ENCODE data around the gene SH3RF3.
A peak's percentile ranks its signal among the peaks of the same experiment; 100 is the strongest.

Gene SH3RF3

DNA sequence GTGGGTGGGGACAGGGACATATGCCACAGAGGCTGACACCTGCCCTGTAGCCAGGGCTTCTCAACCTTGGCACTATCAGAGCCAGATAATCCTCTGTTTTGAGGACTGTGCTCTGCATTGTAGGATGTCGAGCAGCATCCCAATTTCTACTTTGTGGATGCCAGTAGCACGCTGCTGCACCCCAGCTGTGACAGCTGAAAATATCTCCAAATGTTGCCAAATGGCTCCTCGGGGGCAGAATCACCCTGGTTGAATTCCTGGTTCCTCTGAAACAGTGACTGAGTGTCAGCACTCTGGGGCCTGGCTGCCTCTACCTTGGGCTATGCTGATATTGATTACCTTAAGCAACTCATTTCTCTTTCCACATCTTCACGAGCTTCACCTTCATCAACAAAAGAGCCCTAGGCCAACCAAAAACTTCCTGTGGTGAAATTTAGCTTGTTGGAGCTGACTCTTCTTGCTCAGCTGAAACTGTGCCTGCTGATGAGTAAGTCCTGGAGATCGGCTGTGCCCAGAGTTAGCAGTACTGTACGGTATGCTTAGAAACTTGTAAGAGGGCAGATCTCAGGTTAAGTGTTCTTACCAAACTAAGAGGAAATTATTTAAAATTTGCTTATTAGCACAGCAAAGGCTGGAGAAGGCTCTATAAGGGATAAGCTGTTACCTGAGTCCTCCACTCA, 346.7 kb downstream of the SH3RF3 start:
- peak; percentile 50 for DNase-seq (ENCODE audit: low read depth)

DNA sequence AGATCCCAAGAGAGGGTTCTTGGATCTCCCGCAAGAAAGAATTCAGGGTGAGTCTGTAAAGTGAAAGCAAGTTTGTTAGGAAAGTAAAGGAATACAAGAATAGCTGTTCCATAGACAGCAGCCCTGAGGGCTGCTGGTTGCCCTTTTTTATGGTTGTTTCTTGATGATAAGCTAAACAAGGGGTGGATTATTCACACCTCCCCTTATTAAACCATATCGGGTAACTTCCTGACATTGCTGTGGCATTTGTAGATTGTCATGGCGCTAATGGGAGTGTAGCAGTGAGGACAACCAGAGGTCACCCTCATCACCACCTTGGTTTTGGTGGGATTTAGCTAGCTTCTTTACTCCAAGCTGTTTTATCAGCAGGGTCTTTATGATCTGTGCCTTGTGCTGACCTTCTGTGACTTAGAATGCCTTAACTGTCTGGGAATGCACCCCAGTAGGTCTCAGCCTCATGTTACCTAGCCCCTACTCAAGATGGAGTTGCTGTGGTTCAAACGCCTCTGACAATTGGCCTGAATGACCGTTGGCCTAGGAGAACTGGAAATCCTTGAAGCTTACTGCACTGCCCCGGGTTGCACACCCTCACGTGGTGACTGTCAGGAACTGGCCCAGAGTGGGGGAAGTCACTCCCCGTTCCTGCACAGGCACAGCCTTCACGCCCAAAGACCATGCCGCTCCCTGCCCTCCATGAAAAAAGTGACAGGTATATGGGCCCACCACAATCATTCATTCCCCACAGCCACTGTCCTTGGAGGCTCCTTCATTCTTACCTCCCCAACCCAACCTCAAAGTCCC, 347.8 kb downstream of the SH3RF3 start:
- DNase-seq (ENCODE audit: low read depth) = no peak

GRCh38 chr2:109478906-109479493, 350.0 kb downstream of the SH3RF3 start:
- DNase-seq (ENCODE audit: low read depth) = no peak

DNA sequence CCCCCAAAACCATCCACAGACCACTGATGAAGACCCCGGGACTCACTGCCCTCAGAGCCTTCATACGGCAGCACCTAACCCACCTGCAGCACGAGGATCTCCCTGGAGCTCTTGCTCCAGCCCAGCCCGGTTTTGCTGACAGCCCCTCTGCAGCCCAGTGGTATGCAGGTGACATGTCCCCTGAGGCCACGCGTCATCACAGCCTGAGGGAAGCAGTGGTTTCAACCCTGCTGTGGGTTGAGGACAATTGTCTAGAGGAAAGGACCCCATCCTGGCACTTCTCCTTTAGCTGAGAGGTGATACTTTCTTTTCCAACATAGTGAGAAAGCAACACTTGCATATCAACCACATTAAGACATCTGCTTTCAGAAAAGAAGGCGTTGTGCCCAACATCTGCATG, 350.8 kb downstream of the SH3RF3 start:
- DNase-seq (ENCODE audit: low read depth) = no peak

DNA sequence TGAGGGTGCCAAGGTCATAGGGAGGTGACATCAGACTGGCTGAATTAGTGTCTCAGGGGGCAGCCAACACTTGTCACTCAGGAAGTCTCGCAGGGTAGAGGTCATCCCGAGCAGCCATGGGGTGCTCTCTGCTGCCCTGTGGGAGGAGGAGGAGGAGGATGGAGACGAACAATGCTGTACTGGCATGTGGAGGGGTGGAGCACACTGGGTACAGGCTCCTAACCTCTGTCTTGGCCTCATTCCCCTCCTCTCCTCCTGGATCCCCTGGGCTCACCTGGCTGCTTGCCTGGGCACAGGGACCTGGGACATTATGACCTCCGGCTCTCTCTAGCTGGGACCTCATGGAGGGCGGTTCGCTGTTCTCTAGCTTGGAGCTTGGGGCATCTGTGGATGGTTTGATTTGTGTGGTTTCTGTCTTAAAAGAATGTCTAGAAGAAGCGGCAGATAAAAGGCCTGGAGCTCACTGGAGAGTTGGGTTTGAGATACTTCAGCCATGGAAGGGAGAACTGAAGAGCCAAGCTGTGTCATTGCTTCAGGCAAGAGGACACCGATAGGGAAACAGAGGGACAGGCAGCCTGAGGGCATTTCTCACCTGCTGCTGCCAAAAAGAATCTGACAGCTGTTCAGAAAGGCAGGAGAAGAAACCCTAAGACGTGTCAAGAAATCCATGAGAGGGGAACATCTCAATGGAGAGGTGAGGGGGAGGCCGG, 351.6 kb downstream of the SH3RF3 start:
- DNase-seq (ENCODE audit: low read depth) = no peak

- DNase-seq (ENCODE audit: low read depth) = no peak
These were observed 352.2 kb downstream of the SH3RF3 start for GRCh38 chr2:109481196-109481555.

GRCh38 chr2:109481599-109481998, 352.6 kb downstream of the SH3RF3 start:
- DNase-seq (ENCODE audit: low read depth) = no peak

DNA sequence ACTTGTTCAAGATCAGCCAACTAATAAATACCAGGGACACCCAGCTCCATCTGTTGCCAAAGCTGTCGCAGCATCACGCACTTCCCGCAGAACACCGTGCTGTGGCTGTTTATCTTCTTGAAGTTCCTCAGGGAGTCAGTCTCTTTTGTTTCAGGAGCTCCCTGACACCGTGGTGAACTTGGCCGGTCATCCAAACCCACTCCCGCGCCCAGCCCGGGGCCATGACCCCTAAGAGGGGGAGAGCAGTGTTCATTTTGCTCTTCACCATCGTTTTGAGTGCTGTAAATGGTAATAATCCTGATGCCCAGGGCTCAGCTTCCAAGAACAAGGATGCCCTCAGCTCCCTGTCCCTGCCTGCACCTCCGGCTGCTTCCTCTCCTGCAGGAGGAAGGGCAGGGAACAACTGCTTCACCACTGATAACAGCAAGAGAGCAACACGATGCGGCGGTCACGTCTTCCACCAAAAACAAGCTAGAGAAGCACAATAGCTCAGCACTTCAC, 353.4 kb downstream of the SH3RF3 start:
- DNase-seq (ENCODE audit: low read depth) = no peak

DNA sequence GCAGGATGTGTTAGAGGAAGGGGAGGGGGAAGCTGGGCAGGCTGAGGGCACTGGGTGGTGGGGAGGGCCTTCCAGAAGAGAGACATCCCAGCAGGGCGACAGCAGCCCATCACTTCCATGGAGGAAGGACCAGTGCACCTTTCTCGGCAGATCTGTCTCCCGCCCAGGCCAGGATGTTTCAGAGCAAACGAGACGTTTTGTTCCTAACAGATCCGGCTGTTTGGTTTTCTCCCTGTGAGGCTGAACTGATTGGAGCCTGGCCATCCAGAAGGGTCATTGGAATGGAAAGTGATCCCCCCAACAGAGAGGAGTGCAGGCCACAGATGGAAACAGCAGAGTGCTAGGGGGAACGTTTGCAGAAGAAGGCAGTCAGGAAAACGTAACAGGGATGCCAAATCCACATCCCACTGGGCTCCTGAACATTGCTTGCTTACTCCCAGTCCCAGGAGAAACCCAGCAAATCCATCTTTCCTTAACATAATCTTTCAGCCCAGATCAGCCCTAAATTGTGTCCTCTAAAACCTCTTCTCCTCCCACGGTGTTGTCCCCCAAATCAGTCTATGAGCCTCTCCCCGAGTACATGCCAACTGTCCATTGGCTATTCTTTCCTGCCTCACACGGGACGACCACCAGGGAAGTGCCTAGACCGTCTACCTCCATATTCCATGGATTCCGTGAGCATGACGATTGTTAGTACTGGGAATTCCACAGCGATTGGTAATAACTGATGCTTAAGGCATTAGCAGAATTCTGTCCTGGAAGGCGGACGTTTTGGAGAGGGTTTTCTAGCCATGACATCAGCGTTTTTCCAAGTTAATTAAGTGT, 357.9 kb downstream of the SH3RF3 start:
- DNase-seq (ENCODE audit: low read depth) = peak; percentile 68

DNA sequence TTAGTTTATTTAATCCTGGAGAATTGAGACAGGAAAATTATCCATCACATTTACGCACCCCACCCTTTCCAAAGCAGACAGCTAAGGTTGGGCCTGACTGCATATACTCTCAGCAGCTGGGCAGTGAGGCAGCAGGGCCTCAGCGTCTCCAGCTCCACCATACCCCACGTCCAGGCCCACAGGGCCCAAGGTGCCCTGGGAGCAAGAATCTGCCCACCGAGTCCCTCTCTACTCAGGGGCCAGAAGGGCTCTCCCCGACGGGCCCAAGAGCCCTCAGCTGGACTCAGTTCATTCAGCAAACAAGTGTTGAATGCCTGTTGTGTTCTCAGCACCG, 358.5 kb downstream of the SH3RF3 start:
- no peak for DNase-seq (ENCODE audit: low read depth)

GRCh38 chr2:109487871-109488655, 359.1 kb downstream of the SH3RF3 start:
- DNase-seq (ENCODE audit: low read depth) = no peak

DNA sequence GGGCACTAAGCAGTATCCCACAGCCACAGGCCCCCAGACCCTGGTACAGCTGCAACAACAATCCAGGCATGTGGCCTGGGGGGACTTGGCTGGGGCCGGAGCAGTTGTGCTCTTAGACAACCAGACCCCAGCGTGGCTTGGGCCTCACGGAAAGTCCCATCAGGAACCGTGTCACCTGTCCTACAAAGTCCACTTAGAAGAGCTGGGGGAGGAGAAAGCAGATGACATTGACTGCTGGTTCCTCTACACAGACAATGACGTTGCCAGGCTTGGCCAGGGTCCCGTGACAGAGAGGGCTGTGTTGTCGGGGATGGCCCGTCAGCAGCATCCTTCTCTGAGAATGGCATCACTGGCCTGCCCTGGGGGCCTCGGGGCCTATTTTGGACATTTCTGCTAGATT, 360.3 kb downstream of the SH3RF3 start:
- no peak for DNase-seq (ENCODE audit: low read depth)

- no peak for DNase-seq (ENCODE audit: low read depth)
These were observed 364.4 kb downstream of the SH3RF3 start for GRCh38 chr2:109493176-109493935.

- no peak for DNase-seq (ENCODE audit: low read depth)
These were observed 365.3 kb downstream of the SH3RF3 start for GRCh38 chr2:109494351-109494750.

- no peak for DNase-seq (ENCODE audit: low read depth)
These were observed 368.5 kb downstream of the SH3RF3 start for GRCh38 chr2:109497463-109497862.

GRCh38 chr2:109497911-109498870, 369.2 kb downstream of the SH3RF3 start:
- no peak for DNase-seq (ENCODE audit: low read depth)

DNA sequence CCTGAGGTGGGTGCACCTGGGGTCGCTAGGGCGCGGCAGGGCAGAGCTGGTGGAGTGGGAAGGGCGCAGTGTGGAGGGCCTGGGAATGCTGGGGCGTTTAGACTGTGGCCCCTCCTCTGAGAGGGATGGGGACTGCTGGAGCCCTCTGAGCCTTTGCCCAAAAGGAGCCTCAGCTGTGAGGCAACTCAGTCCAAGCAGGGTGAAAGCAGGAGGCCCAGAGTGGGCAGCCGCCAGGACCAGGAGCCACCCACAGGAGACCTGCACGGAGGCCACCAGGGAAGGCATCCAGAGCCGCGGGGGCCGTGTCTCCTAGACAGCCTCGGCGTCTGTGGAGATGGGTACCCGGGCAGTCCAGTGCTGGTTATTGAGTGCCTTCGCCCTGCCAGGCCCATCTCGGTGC, 369.9 kb downstream of the SH3RF3 start:
- DNase-seq (ENCODE audit: low read depth) = no peak

GRCh38 chr2:109499566-109499965, 370.6 kb downstream of the SH3RF3 start:
- no peak for DNase-seq (ENCODE audit: low read depth)

DNA sequence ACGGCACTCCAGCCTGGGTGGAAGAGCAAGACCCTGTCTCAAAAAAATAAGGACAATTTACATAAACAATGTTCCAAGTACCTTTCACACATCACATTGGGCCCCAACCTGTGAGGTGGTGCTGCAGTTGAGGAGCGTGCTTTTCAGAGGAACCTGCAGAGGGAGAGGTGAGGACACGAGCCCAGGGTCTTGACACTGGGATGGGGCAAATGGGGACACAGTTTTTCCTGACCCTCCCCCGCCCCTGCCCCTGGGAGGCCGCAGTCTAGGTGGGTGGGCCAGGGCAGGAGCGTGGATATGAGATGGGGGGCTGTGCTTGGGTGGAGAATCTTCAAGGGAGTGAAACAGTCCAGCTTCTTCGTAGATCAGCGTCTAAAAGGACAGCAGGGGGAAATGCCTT, 371.9 kb downstream of the SH3RF3 start:
- no peak for DNase-seq (ENCODE audit: low read depth)

All from amniotic epithelial cell (primary cell).